Chondrocyte (in vitro differentiated cells): ENCODE results near the gene FAM110D. TPM values are rescaled to one million over a fixed set of nuclear protein-coding genes. Genes with fewer than 3 reads are reported as not detected.

Experiments
- DNase-seq: peaks from one replicate; pipeline ENCODE4 v3.0.0; 2021; ENCODE audit warnings: mixed read lengths, low spot score
- H3K27ac Mint-ChIP-seq: one replicate; pipeline ENCODE4 v1.8.0; 2021; ENCODE audit warnings: mild to moderate bottlenecking, moderate library complexity, mixed read lengths; ENCODE audit not compliant: unreplicated experiment
- H3K27me3 Mint-ChIP-seq: 2 replicates; pipeline ENCODE4 v1.8.0; 2021; ENCODE audit warnings: low read depth, mixed read lengths
- H3K36me3 Mint-ChIP-seq: 2 replicates; pipeline ENCODE4 v1.8.0; 2021; ENCODE audit warnings: low read depth, mixed read lengths
- H3K4me1 Mint-ChIP-seq: 2 replicates; pipeline ENCODE4 v1.8.0; 2021; ENCODE audit warnings: low read depth, mild to moderate bottlenecking, mixed read lengths
- H3K4me3 Mint-ChIP-seq: one replicate; pipeline ENCODE4 v1.8.0; 2021; ENCODE audit warnings: mild to moderate bottlenecking, moderate library complexity, mixed read lengths; ENCODE audit not compliant: unreplicated experiment
- H3K9me3 Mint-ChIP-seq: 2 replicates; pipeline ENCODE4 v1.8.0; 2021; ENCODE audit warnings: low read depth, mixed read lengths
- total RNA-seq: library from RNA; stranded (reverse); gene quantifications from 3 replicates; pipeline ENCODE4 v1.2.1, GENCODE V29; 2021
- TF ChIP-seq, protein P1 (sequence below): fragments of 200-600 bp; sonication (generic); IDR thresholded peaks from 2 replicates; pipeline ENCODE4 v1.5.0; 2021; ENCODE audit warnings: antibody characterized with exemption, mild to moderate bottlenecking, moderate library complexity

FAM110D gene
- total RNA-seq, 1 donor from 2014 or later = 0.22 TPM

DNA sequence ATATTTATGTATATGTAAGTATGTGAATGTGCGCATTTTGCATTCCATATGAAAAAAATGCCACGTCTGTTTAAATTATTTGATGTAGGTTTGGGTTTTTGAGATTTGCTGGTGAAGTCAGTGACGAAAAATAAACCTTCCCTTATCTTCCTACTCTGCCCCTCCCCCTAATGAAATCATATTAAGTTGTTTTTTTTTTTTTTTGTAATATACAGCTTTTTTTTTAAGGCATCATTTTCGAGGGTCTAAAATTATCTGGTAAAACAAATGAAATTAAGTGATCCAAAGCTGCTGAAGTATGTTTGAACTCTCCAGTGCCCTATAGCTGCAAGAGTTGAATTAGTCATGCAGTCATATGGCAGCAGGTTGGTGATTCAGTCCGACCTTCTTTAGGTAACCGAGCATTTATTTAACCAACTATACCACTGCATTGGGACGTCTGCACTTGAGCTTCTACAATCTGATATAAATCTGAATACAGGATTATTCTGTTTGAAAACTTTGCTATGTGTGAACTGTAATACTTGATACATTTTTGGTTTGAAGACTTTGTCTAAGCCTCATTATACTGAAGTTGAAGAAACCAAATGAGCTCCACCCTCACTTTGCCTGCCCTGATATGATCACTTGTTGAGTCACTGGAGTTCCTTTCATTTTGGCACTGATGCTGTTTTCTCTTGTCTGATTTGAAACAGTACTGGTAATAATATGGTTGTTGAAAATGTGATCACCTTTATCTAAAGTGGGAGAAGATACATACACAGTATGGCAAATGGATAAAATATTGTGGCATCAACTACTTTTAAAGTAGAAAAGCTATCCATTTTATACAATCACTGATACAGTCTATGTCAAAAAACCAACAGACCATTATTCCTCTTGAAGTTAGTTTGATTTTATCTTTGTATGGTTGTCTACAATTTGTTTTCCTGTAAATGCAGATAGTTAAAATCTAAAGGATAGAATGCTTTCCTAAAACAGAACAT is 35.6 kb upstream of the FAM110D start:
- no peak overlapping the region for H3K4me3 Mint-ChIP-seq
- TF ChIP-seq, protein P1, sequence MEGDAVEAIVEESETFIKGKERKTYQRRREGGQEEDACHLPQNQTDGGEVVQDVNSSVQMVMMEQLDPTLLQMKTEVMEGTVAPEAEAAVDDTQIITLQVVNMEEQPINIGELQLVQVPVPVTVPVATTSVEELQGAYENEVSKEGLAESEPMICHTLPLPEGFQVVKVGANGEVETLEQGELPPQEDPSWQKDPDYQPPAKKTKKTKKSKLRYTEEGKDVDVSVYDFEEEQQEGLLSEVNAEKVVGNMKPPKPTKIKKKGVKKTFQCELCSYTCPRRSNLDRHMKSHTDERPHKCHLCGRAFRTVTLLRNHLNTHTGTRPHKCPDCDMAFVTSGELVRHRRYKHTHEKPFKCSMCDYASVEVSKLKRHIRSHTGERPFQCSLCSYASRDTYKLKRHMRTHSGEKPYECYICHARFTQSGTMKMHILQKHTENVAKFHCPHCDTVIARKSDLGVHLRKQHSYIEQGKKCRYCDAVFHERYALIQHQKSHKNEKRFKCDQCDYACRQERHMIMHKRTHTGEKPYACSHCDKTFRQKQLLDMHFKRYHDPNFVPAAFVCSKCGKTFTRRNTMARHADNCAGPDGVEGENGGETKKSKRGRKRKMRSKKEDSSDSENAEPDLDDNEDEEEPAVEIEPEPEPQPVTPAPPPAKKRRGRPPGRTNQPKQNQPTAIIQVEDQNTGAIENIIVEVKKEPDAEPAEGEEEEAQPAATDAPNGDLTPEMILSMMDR = no peak
- H3K9me3 Mint-ChIP-seq = no peaks in the 10 kb centered on the region
- H3K4me1 Mint-ChIP-seq = peaks cover 13% of the 10 kb centered on the region
- peaks cover 7% of the 10 kb centered on the region for H3K36me3 Mint-ChIP-seq
- peaks cover 2% of the 10 kb centered on the region for H3K27me3 Mint-ChIP-seq
- DNase-seq = no peak
- H3K27ac Mint-ChIP-seq = no peak overlapping the region

DNA sequence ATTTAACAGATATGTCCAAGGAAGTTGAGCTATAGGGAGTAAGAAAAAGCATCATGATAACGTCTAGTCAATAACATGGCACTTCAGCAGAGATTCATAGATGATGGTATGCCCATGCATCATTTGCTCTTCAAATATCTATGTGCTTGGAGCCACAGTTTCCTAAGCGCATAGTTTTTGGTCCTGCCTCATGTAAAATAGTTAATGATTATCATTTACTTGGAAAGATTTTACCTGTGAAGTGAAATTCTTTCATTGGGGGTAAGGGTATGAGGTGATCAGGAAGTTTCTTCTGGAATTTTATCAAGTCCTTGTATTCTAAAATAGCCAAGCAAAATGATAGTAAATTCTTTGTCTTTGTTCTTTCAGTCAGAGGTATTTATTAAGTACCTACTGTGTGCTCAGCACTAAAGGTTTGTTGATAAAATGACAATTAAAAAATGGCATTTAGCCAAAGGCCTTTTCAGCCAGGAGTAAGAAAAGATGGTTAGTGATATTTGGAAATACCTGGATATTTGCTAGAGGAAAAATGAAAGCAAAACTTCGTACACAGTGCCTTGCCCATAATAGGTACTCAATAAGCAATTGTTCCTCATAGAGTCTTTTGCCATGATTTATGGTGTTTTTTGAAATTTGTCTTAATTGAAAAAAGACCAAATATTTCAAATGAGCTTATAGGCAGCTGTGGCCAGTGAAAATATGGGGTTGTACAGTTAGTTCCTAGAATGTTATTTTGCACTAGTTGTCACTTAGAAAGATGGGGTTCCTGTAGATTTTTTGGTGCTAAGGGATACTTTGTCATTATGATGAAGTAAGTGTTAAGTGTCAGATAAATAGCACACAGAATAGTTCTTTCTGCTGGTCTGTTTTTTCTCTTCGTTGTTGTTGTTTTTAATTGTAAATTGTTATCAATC is 34.2 kb upstream of the FAM110D start:
- Mint-ChIP-seq H3K36me3 (peaks cover 7% of the 10 kb centered on the region), H3K27ac (no peak overlapping the region), H3K27me3 (peaks cover 2% of the 10 kb centered on the region), H3K4me1 (peaks cover 11% of the 10 kb centered on the region), H3K9me3 (no peaks in the 10 kb centered on the region), H3K4me3 (no peak overlapping the region)
- no peak for DNase-seq
- TF ChIP-seq, protein P1 = no peak

DNA sequence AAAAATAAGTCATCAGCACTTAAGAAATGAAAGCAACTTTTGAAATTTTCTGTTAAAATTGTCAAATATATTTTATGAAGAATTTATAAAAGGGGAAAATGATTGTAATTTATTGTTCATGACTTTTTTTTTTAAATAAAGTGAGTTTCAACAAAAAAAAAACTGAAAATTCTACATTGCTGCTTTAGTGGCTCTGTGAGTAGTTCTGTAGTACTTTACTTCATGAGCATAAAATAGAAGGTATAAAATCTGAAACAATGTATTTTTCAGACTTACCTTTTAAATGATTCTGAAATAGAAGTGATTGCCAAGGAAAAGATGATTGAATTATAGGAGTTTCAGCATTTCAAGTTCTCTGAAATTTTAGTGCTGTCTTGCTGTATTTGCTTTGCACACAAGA is 33.5 kb upstream of the FAM110D start:
- H3K4me3 Mint-ChIP-seq = no peak overlapping the region
- H3K9me3 Mint-ChIP-seq = no peaks in the 10 kb centered on the region
- H3K36me3 Mint-ChIP-seq = peaks cover 7% of the 10 kb centered on the region
- peaks cover 4% of the 10 kb centered on the region for H3K4me1 Mint-ChIP-seq
- H3K27me3 Mint-ChIP-seq = peaks cover 2% of the 10 kb centered on the region
- TF ChIP-seq, protein P1 = no peak
- DNase-seq = no peak
- no peak overlapping the region for H3K27ac Mint-ChIP-seq

DNA sequence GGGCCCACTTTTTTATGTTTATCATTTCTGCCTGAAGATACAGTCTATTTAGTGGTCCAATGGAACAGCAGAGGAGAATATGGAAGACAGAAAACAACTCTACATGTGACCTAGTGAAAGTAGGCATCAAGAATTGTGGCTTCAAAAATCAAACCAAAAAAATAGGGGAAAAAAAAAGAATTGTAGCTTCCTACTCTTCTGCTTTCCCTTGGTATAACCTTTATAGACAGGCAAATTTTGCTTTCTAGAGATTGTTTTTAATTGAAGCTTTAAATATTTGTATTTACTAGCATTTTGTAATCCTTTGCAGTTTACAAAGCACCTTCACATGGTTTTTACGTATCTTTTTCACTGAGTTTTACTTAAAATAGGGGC is 32.9 kb upstream of the FAM110D start:
- H3K36me3 Mint-ChIP-seq = peaks cover 7% of the 10 kb centered on the region
- no peaks in the 10 kb centered on the region for H3K9me3 Mint-ChIP-seq
- no peak overlapping the region for H3K27ac Mint-ChIP-seq
- TF ChIP-seq, protein P1 = no peak
- H3K4me3 Mint-ChIP-seq = no peak overlapping the region
- peaks cover 2% of the 10 kb centered on the region for H3K27me3 Mint-ChIP-seq
- DNase-seq = no peak
- H3K4me1 Mint-ChIP-seq = peaks cover 4% of the 10 kb centered on the region
